HepG2 (cell line): ENCODE data around the gene HNRNPA0. TPM values are rescaled to one million over a fixed set of nuclear protein-coding genes. Genes with fewer than 3 reads are reported as not detected.

ENCODE experiments used
- AGO2 ChIP-seq: fragments of 200-400 bp; formaldehyde crosslinking; optimal IDR thresholded peaks from 2 replicates; pipeline ENCODE3; 2017; ENCODE audit warnings: mild to moderate bottlenecking, low read depth, low read length, moderate library complexity
- CTCF ChIP-seq: sonication (generic); formaldehyde crosslinking; IDR thresholded peaks from 2 replicates; pipeline ENCODE4 v1.5.0; 2020; ENCODE audit warnings: mild to moderate bottlenecking, missing genetic modification reagents, moderate library complexity
- DNMT3B ChIP-seq: conservative IDR thresholded peaks from 2 replicates; pipeline ENCODE4 v1.6.1; 2016; ENCODE audit warnings: missing biosample characterization, control low read depth
- ERF ChIP-seq: IDR thresholded peaks from 2 replicates; pipeline ENCODE4 v1.6.1; 2018; ENCODE audit warnings: missing biosample characterization, missing genetic modification reagents
- HIVEP1 ChIP-seq: sonication (generic); formaldehyde crosslinking; IDR thresholded peaks from 2 replicates; pipeline ENCODE4 v1.4.0; 2020; ENCODE audit warnings: mild to moderate bottlenecking, missing genetic modification reagents
- HNRNPLL ChIP-seq: fragments of 200-400 bp; formaldehyde crosslinking; IDR thresholded peaks from 2 replicates; pipeline ENCODE4 v1.6.1; 2017; ENCODE audit warnings: mild to moderate bottlenecking, low read depth, low read length; ENCODE audit not compliant: poor library complexity, severe bottlenecking
- KLF9 ChIP-seq: IDR thresholded peaks from 2 replicates; pipeline ENCODE4 v1.6.1; 2016; ENCODE audit warnings: low read depth
- MED13 ChIP-seq: sonication (generic); formaldehyde crosslinking; IDR thresholded peaks from 2 replicates; pipeline ENCODE4 v1.5.0; 2020; ENCODE audit warnings: missing genetic modification reagents
- REXO4 ChIP-seq: sonication (generic); formaldehyde crosslinking; IDR thresholded peaks from 2 replicates; pipeline ENCODE4 v1.8.0; 2022; ENCODE audit warnings: missing genetic modification reagents, mild to moderate bottlenecking, borderline replicate concordance
- SATB2 ChIP-seq: sonication (generic); formaldehyde crosslinking; IDR thresholded peaks from 2 replicates; pipeline ENCODE4 v1.5.0; 2020; ENCODE audit warnings: missing genetic modification reagents
- SMAD3 ChIP-seq: sonication (generic); formaldehyde crosslinking; IDR thresholded peaks from 2 replicates; pipeline ENCODE4 v1.4.0; 2020; ENCODE audit warnings: missing genetic modification reagents
- SOX6 ChIP-seq, 2 experiments: fragments of 450-650 bp in 1 of 2; sonication (generic) in 1 of 2; formaldehyde crosslinking in 1 of 2; IDR thresholded peaks; 2 replicates each; pipeline versions ENCODE4 v1.4.0 to v1.6.1; 2017 to 2020; ENCODE audit warnings: antibody characterized with exemption in 1 of 2, mild to moderate bottlenecking in 1 of 2, missing genetic modification reagents in 1 of 2
- SRSF9 ChIP-seq: fragments of 200-400 bp; formaldehyde crosslinking; IDR thresholded peaks from 2 replicates; pipeline ENCODE4 v1.6.1; 2018; ENCODE audit warnings: borderline replicate concordance, mild to moderate bottlenecking, low read depth, low read length; ENCODE audit not compliant: insufficient read depth, poor library complexity, severe bottlenecking
- TARDBP ChIP-seq: sonication (generic); formaldehyde crosslinking; IDR thresholded peaks from 2 replicates; pipeline ENCODE4 v1.8.0; 2022; ENCODE audit warnings: mild to moderate bottlenecking, missing genetic modification reagents
- ZBTB42 ChIP-seq: sonication (generic); formaldehyde crosslinking; IDR thresholded peaks from 2 replicates; pipeline ENCODE4 v1.5.0; 2020; ENCODE audit warnings: mild to moderate bottlenecking, missing genetic modification reagents
- ZFX ChIP-seq: sonication (generic); formaldehyde crosslinking; IDR thresholded peaks from 2 replicates; pipeline ENCODE4 v1.4.0; 2020; ENCODE audit warnings: mild to moderate bottlenecking, low read depth, missing genetic modification reagents, moderate library complexity
- ZNF335 ChIP-seq: sonication (generic); formaldehyde crosslinking; IDR thresholded peaks from 2 replicates; pipeline ENCODE4 v1.4.0; 2020; ENCODE audit warnings: missing genetic modification reagents
- ZNF44 ChIP-seq: sonication (generic); formaldehyde crosslinking; IDR thresholded peaks from 2 replicates; pipeline ENCODE4 v1.5.1; 2020; ENCODE audit warnings: mild to moderate bottlenecking, missing genetic modification reagents
- ZNF510 ChIP-seq: sonication (generic); formaldehyde crosslinking; IDR thresholded peaks from 2 replicates; pipeline ENCODE4 v1.4.0; 2020; ENCODE audit warnings: low read depth, mild to moderate bottlenecking, missing genetic modification reagents
- ZSCAN22 ChIP-seq: sonication (generic); formaldehyde crosslinking; IDR thresholded peaks from 2 replicates; pipeline ENCODE4 v1.4.0; 2020; ENCODE audit warnings: mild to moderate bottlenecking, missing genetic modification reagents
- ZZZ3 ChIP-seq: sonication (generic); formaldehyde crosslinking; IDR thresholded peaks from 2 replicates; pipeline ENCODE4 v1.4.0; 2020; ENCODE audit warnings: missing genetic modification reagents, mild to moderate bottlenecking, borderline replicate concordance
- polyA plus RNA-seq, 8 experiments: library from polyadenylated mRNA; depleted of rRNA in 3 of 8; stranded (reverse) in 7 of 8; unstranded in 1 of 8; fragments of >200 nt; fragmentation: Illumina TruSeq in 4 of 8; extraction: Trizol in 4 of 8; gene quantifications; 2 replicates each; pipeline versions ENCODE4 v1.2.1 to v1.2.3, GENCODE V29; 2011 to 2016; ENCODE audit warnings: low read depth in 4 of 8, missing spikeins in 1 of 8, mixed read lengths in 1 of 8; ENCODE audit not compliant: insufficient read depth in 1 of 8
- total RNA-seq, 5 experiments: library from RNA; depleted of rRNA; stranded (reverse); fragments of >200 nt; fragmentation: Illumina TruSeq; extraction: Trizol; gene quantifications; 2 replicates each; pipeline ENCODE4 v1.2.3, GENCODE V29; 2016; ENCODE audit warnings: low read depth in 1 of 5
- TF ChIP-seq, protein P1 (sequence below): sonication (generic); formaldehyde crosslinking; IDR thresholded peaks from 2 replicates; pipeline ENCODE4 v1.4.0; 2020; ENCODE audit warnings: missing genetic modification reagents; ENCODE audit errors: not compliant biosample characterization
- TF ChIP-seq, protein P2 (sequence below): sonication (generic); formaldehyde crosslinking; IDR thresholded peaks from 2 replicates; pipeline ENCODE4 v1.4.0; 2020; ENCODE audit warnings: mild to moderate bottlenecking, missing genetic modification reagents
- TF ChIP-seq, protein P3 (sequence below): sonication (generic); formaldehyde crosslinking; IDR thresholded peaks from 2 replicates; pipeline ENCODE4 v1.5.0; 2020; ENCODE audit warnings: missing genetic modification reagents

Gene HNRNPA0
- total and polyA plus RNA-seq, 2 of the 13 experiments (the other 11 are each of a cell fraction or from before 2014, with no cell fraction given) = 9.0 to 12.9 TPM

GRCh38 chr5:137751869-137752491, 2.2 kb downstream of the HNRNPA0 start (continued):
- TF ChIP-seq SOX6 (IDR thresholded peaks at IDR 0.05) (no peak), SOX6 (CRISPR knock-in tag; IDR thresholded peaks at IDR 0.05) (peak; percentile 22; the same call in 1 of the 2 replicates), ZFX (no peak), ZSCAN22 (no peak), SATB2 (CRISPR knock-in tag) (no peak), ZNF510 (no peak), SRSF9 (no peak), ERF (CRISPR knock-in tag) (no peak), HIVEP1 (CRISPR knock-in tag) (no peak), REXO4 (no peak), KLF9 (CRISPR knock-in tag) (no peak), MED13 (CRISPR knock-in tag) (no peak), CTCF (peak; percentile 65), AGO2 (no peak), ZZZ3 (CRISPR knock-in tag) (no peak), HNRNPLL (no peak), TARDBP (CRISPR knock-in tag) (no peak), DNMT3B (CRISPR knock-in tag) (no peak), SMAD3 (CRISPR knock-in tag) (no peak), ZNF335 (CRISPR knock-in tag) (0 out of 2 replicates have a peak, but pooled peaks have one; percentile 19), ZBTB42 (CRISPR knock-in tag) (no peak), ZNF44 (no peak)
- TF ChIP-seq, protein P1, sequence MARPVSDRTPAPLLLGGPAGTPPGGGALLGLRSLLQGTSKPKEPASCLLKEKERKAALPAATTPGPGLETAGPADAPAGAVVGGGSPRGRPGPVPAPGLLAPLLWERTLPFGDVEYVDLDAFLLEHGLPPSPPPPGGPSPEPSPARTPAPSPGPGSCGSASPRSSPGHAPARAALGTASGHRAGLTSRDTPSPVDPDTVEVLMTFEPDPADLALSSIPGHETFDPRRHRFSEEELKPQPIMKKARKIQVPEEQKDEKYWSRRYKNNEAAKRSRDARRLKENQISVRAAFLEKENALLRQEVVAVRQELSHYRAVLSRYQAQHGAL = no peak
- TF ChIP-seq, protein P2, sequence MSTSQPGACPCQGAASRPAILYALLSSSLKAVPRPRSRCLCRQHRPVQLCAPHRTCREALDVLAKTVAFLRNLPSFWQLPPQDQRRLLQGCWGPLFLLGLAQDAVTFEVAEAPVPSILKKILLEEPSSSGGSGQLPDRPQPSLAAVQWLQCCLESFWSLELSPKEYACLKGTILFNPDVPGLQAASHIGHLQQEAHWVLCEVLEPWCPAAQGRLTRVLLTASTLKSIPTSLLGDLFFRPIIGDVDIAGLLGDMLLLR (CRISPR knock-in tag) = no peak
- TF ChIP-seq, protein P3, sequence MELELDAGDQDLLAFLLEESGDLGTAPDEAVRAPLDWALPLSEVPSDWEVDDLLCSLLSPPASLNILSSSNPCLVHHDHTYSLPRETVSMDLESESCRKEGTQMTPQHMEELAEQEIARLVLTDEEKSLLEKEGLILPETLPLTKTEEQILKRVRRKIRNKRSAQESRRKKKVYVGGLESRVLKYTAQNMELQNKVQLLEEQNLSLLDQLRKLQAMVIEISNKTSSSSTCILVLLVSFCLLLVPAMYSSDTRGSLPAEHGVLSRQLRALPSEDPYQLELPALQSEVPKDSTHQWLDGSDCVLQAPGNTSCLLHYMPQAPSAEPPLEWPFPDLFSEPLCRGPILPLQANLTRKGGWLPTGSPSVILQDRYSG (CRISPR knock-in tag) = no peak
